H1 (cell line): ENCODE results near the gene METTL1. TPM values are rescaled to one million over a fixed set of nuclear protein-coding genes. Genes with fewer than 3 reads are reported as not detected.

Experiments
- CTCF ChIA-PET: fragments of 300-600 bp; sonication (Branson Sonifier 250); formaldehyde crosslinking; loops from one replicate; lab custom pipeline; 2021; ENCODE audit not compliant: partially characterized antibody; lab: Charles Lee
- POLR2A ChIA-PET: fragments of 300-600 bp; sonication (Branson Sonifier 250); formaldehyde crosslinking; loops from one replicate; lab custom pipeline; 2021; ENCODE audit warnings: inconsistent platforms; ENCODE audit not compliant: partially characterized antibody; lab: Charles Lee
- DNase-seq, 2 experiments: peaks; one replicate each; pipeline versions ENCODE4 v3.0.0 to v3.0.0-alpha.2; 2010 to 2022; ENCODE audit warnings: low spot score in 2 of 2, low read depth in 1 of 2, mixed read lengths in 1 of 2
- FAIRE-seq: peaks from 2 replicates; lab custom pipeline; 2011; peaks lifted over from hg19 to GRCh38; lab: Jason Lieb, UNC
- H2AFZ ChIP-seq: 2 replicates; pipeline ENCODE4 v1.8.1; 2012; ENCODE audit warnings: low read length, inconsistent platforms
- H2AK5ac ChIP-seq: 2 replicates; pipeline ENCODE4 v1.6.1; 2013; ENCODE audit warnings: low read depth, low read length
- H2BK120ac ChIP-seq: replicated peaks from 2 replicates; pipeline ENCODE3; 2013; ENCODE audit warnings: low read depth, low read length, inconsistent platforms
- H2BK12ac ChIP-seq: 2 replicates; pipeline ENCODE4 v1.6.1; 2013; ENCODE audit warnings: low read depth, low read length
- H2BK15ac ChIP-seq: 2 replicates; pipeline ENCODE4 v1.6.1; 2013; ENCODE audit warnings: low read length
- H2BK20ac ChIP-seq: 2 replicates; pipeline ENCODE4 v1.6.1; 2013; ENCODE audit warnings: low read length
- H2BK5ac ChIP-seq: 2 replicates; pipeline ENCODE4 v1.6.1; 2013; ENCODE audit warnings: low read depth, low read length
- H3K14ac ChIP-seq: 2 replicates; pipeline ENCODE4 v1.6.1; 2013; ENCODE audit warnings: inconsistent platforms; ENCODE audit not compliant: insufficient read length
- H3K18ac ChIP-seq: 2 replicates; pipeline ENCODE4 v1.6.1; 2013; ENCODE audit warnings: low read length; ENCODE audit errors: extremely low read depth
- H3K23ac ChIP-seq: 2 replicates; pipeline ENCODE4 v1.6.1; 2013; ENCODE audit warnings: inconsistent platforms; ENCODE audit not compliant: insufficient read length
- H3K23me2 ChIP-seq: 2 replicates; pipeline ENCODE4 v1.6.1; 2013; ENCODE audit warnings: low read depth, low read length
- H3K27ac ChIP-seq: 2 replicates; pipeline ENCODE4 v1.6.1; 2011; ENCODE audit warnings: low read depth, low read length, inconsistent platforms
- H3K27me3 ChIP-seq, 4 experiments: replicated peaks in 1 of 4; 1 replicate in 1 of 4; 2 replicates in 3 of 4; pipeline versions ENCODE4 v1.6.1 to v1.8.1; 2011 to 2013; ENCODE audit warnings: low read length in 3 of 4, mild to moderate bottlenecking in 3 of 4, inconsistent platforms in 2 of 4, mixed read lengths in 2 of 4, moderate library complexity in 1 of 4; ENCODE audit not compliant: control insufficient read depth in 3 of 4, insufficient read depth in 3 of 4; ENCODE audit errors: extremely low read depth in 1 of 4
- H3K36me3 ChIP-seq, 4 experiments: 2 replicates each; pipeline versions ENCODE4 v1.6.1 to v1.8.1; 2011 to 2013; ENCODE audit warnings: mild to moderate bottlenecking in 4 of 4, low read length in 3 of 4, moderate library complexity in 2 of 4, control low read depth in 1 of 4, inconsistent platforms in 1 of 4; ENCODE audit not compliant: insufficient read depth in 4 of 4, control insufficient read depth in 2 of 4
- H3K4ac ChIP-seq: replicated peaks from 2 replicates; pipeline ENCODE3; 2013; ENCODE audit warnings: low read length, low read depth, mixed read lengths, inconsistent platforms; ENCODE audit not compliant: insufficient read length
- H3K4me1 ChIP-seq, 4 experiments: replicated peaks in 1 of 4; 1 replicate in 1 of 4; 2 replicates in 3 of 4; pipeline versions ENCODE4 v1.6.1 to v1.8.1; 2011 to 2013; ENCODE audit warnings: low read length in 3 of 4, inconsistent platforms in 2 of 4, mixed read lengths in 1 of 4; ENCODE audit not compliant: insufficient read depth in 4 of 4, control insufficient read depth in 3 of 4
- H3K4me2 ChIP-seq, 2 experiments: 2 replicates each; pipeline versions ENCODE4 v1.6.1 to v1.8.1; 2011 to 2013; ENCODE audit warnings: low read depth in 2 of 2, low read length in 2 of 2, control low read depth in 1 of 2, inconsistent platforms in 1 of 2, mild to moderate bottlenecking in 1 of 2; ENCODE audit not compliant: insufficient read depth in 1 of 2
- H3K4me3 ChIP-seq, 4 experiments: fragments of 200-600, 300-600 bp in 1 of 4; sonication (generic), shearing (Covaris generic), sonication (Bioruptor Twin) in 1 of 4; 2 replicates each; pipeline versions ENCODE4 v1.5.1 to v1.8.1; 2011 to 2016; ENCODE audit warnings: low read length in 4 of 4, low read depth in 3 of 4, control low read depth in 2 of 4, inconsistent platforms in 2 of 4, mild to moderate bottlenecking in 2 of 4, mixed read lengths in 1 of 4, moderate library complexity in 1 of 4; ENCODE audit not compliant: insufficient read depth in 2 of 4; ENCODE audit errors: extremely low read depth in 1 of 4
- H3K56ac ChIP-seq: replicated peaks from 2 replicates; pipeline ENCODE3; 2013; ENCODE audit warnings: low read depth, mild to moderate bottlenecking, mixed read lengths, low read length, inconsistent platforms; ENCODE audit not compliant: insufficient read length
- H3K79me1 ChIP-seq: 2 replicates; pipeline ENCODE4 v1.6.1; 2013; ENCODE audit warnings: low read depth, low read length, control low read depth
- H3K79me2 ChIP-seq, 2 experiments: 2 replicates each; pipeline versions ENCODE4 v1.6.1 to v1.8.1; 2012 to 2013; ENCODE audit warnings: low read length in 2 of 2, mild to moderate bottlenecking in 2 of 2, inconsistent platforms in 1 of 2; ENCODE audit not compliant: insufficient read depth in 2 of 2, control insufficient read depth in 1 of 2
- H3K9ac ChIP-seq, 4 experiments: replicated peaks in 1 of 4; 1 replicate in 1 of 4; 2 replicates in 3 of 4; pipeline versions ENCODE4 v1.6.1 to v1.8.1; 2011 to 2013; ENCODE audit warnings: low read depth in 3 of 4, low read length in 3 of 4, control low read depth in 2 of 4, mild to moderate bottlenecking in 2 of 4, moderate library complexity in 2 of 4, inconsistent platforms in 1 of 4; ENCODE audit errors: extremely low read depth in 1 of 4
- H3K9me3 ChIP-seq, 2 experiments: 2 replicates each; pipeline versions ENCODE4 v1.6.1 to v1.8.1; 2012 to 2013; ENCODE audit warnings: mild to moderate bottlenecking in 2 of 2, moderate library complexity in 2 of 2, control low read depth in 1 of 2, inconsistent platforms in 1 of 2, low read depth in 1 of 2, low read length in 1 of 2, mixed read lengths in 1 of 2; ENCODE audit not compliant: insufficient read depth in 2 of 2
- H4K20me1 ChIP-seq, 2 experiments: replicated peaks in 1 of 2; 2 replicates each; pipeline versions ENCODE3 to v1.8.1; 2011 to 2013; ENCODE audit warnings: inconsistent platforms in 2 of 2, low read length in 2 of 2, mild to moderate bottlenecking in 1 of 2; ENCODE audit not compliant: insufficient read depth in 2 of 2, control insufficient read depth in 1 of 2
- H4K5ac ChIP-seq: 2 replicates; pipeline ENCODE4 v1.6.1; 2013; ENCODE audit warnings: low read length, low read depth, mixed read lengths, inconsistent platforms; ENCODE audit not compliant: insufficient read length
- H4K8ac ChIP-seq: 2 replicates; pipeline ENCODE4 v1.8.0; 2013; ENCODE audit warnings: mild to moderate bottlenecking, moderate library complexity, low read length, inconsistent platforms; ENCODE audit not compliant: insufficient read depth; ENCODE audit errors: extremely low read depth
- H4K91ac ChIP-seq: replicated peaks from 2 replicates; pipeline ENCODE3; 2013; ENCODE audit warnings: low read length, mixed read lengths, inconsistent platforms; ENCODE audit not compliant: insufficient read length
- CTCF ChIP-seq, 3 experiments: IDR thresholded peaks; 1 replicate in 2 of 3; 2 replicates in 1 of 3; pipeline versions ENCODE4 v1.5.1 to v1.6.1; 2011; ENCODE audit warnings: low read length in 3 of 3, mild to moderate bottlenecking in 3 of 3, inconsistent platforms in 2 of 3, low read depth in 1 of 3, moderate library complexity in 1 of 3; ENCODE audit not compliant: insufficient read depth in 1 of 3; ENCODE audit errors: control extremely low read depth in 1 of 3
- HDAC2 ChIP-seq, 2 experiments: fragments of 300-600 bp in 1 of 2; sonication (generic) in 1 of 2; IDR thresholded peaks; 2 replicates each; pipeline ENCODE4 v1.6.1; 2011 to 2012; ENCODE audit warnings: low read depth in 2 of 2, low read length in 2 of 2, mild to moderate bottlenecking in 2 of 2, moderate library complexity in 2 of 2, borderline replicate concordance in 1 of 2, inconsistent platforms in 1 of 2
- RAD21 ChIP-seq, 2 experiments: IDR thresholded peaks in 1 of 2; conservative IDR thresholded peaks in 1 of 2; 2 replicates each; pipeline ENCODE4 v1.6.1; 2011; ENCODE audit warnings: low read depth in 2 of 2, low read length in 2 of 2, improper control_type of control experiment in 1 of 2, inconsistent platforms in 1 of 2, mild to moderate bottlenecking in 1 of 2, moderate library complexity in 1 of 2
- RFX5 ChIP-seq: IDR thresholded peaks from 2 replicates; pipeline ENCODE4 v1.6.1; 2011; ENCODE audit warnings: low read depth, low read length, improper control_type of control experiment, borderline replicate concordance
- SIX5 ChIP-seq: IDR thresholded peaks from 2 replicates; pipeline ENCODE4 v1.6.1; 2011; ENCODE audit warnings: mild to moderate bottlenecking, low read depth, low read length
- TAF1 ChIP-seq: IDR thresholded peaks from 2 replicates; pipeline ENCODE4 v1.6.1; 2011; ENCODE audit warnings: mild to moderate bottlenecking, low read depth, low read length
- WGBS, 2 experiments: shearing (Covaris generic) in 1 of 2; methylation state at CpG; one replicate each; pipeline versions ENCODE4 v1.1.6 to v1.1.7; 2013 to 2015; ENCODE audit warnings: low lambda C conversion rate in 2 of 2, mixed read lengths in 2 of 2, inconsistent platforms in 1 of 2, low coverage in 1 of 2, missing lambda C conversion rate in 1 of 2; ENCODE audit not compliant: insufficient replicate concordance in 2 of 2, insufficient coverage in 1 of 2, insufficient read length in 1 of 2; ENCODE audit errors: extremely low coverage in 1 of 2, missing lambda C conversion rate in 1 of 2; 5-methylcytosine and 5-hydroxymethylcytosine counted together
- polyA plus RNA-seq, 7 experiments: library from polyadenylated mRNA; depleted of rRNA in 3 of 7; stranded (reverse) in 5 of 7; unstranded in 2 of 7; fragments of >200 nt in 5 of 7; fragments of 200-250 nt in 2 of 7; gene quantifications; 1 replicate in 5 of 7; 2 replicates in 1 of 7; 4 replicates in 1 of 7; pipeline versions ENCODE4 v1.2.1 to v1.2.3, GENCODE V29; 2011 to 2013; ENCODE audit warnings: missing spikeins in 2 of 7, mixed read lengths in 2 of 7
- total RNA-seq: library from RNA; stranded (reverse); fragmentation: NEBNext Ultra II Directional; extraction: Animal tissue kit (Norgen Biotek cat#: 25700); gene quantifications from 2 replicates; pipeline ENCODE4 v1.2.1, GENCODE V29; 2021

The METTL1 gene
- total and polyA plus RNA-seq, 2 of the 8 experiments (the other 6 are each of a cell fraction or from before 2014, with no cell fraction given): 40.5 to 46.0 TPM

GRCh38 chr12:57741844-57742738 is 29.8 kb downstream of the METTL1 start:
- Histone ChIP-seq H2BK12ac (peak overlapping the region; percentile 4; the same call in 1 of the 2 replicates), H2AK5ac (no peak overlapping the region), H3K79me1 (peaks cover 6% of the 10 kb centered on the region), H3K9ac (no peak overlapping the region), H3K4me1 (peaks cover 0 to 21% (median 9%) of the 10 kb centered on the region in 4 experiments; a peak in 6 of 7 replicates), H2BK5ac (0 out of 2 replicates have a peak overlapping the region, but pooled peaks have one; percentile 6), H3K27me3 (peaks cover 26 to 47% (median 43%) of the 10 kb centered on the region in 4 experiments), H3K56ac (no peak overlapping the region), H3K9me3 (no peaks in the 10 kb centered on the region; a peak in 1 of 4 replicates), H3K79me2 (no peaks in the 10 kb centered on the region), H4K5ac (peak overlapping the region; percentile 25), H3K18ac (no peak overlapping the region), H2BK120ac (no peak overlapping the region), H3K14ac (no peak overlapping the region), H2AFZ (no peak overlapping the region), H2BK15ac (peak overlapping the region; percentile 76; the same call in 1 of the 2 replicates), H3K4me3 (no peak overlapping the region), H3K23ac (no peak overlapping the region), H4K91ac (no peak overlapping the region), H3K23me2 (peaks cover 6% of the 10 kb centered on the region), H3K4ac (no peak overlapping the region), H3K27ac (no peak overlapping the region), H2BK20ac (no peak overlapping the region), H4K20me1 (peaks cover 0 to 2% of the 10 kb centered on the region in 2 experiments), H4K8ac (no peak overlapping the region), H3K4me2 (peak overlapping the region in 1 of 2 experiments; percentile 23; a peak in 3 of 4 replicates), H3K36me3 (peaks cover 0 to 17% (median 12%) of the 10 kb centered on the region in 4 experiments; a peak in 7 of 8 replicates)
- 68% methylated on average over 12 of the region's 14 CpGs; no CpG with 5 or more reads in 1 of the 2 experiments for WGBS, 2 experiments
- peak; percentile 26 to 49; a peak in 2 of 4 replicates for TF ChIP-seq RAD21 (IDR thresholded peaks at IDR 0.05 in 1 of 2, conservative IDR thresholded peaks at IDR 0.05 in 1 of 2; ENCODE audit: low read depth in 2 of 2, low read length in 2 of 2)
- peak; percentile 32 to 62 (median 52); a peak in 3 of 4 replicates for TF ChIP-seq CTCF (IDR thresholded peaks at IDR 0.05; ENCODE audit: control extremely low read depth in 1 of 3, insufficient read depth in 1 of 3, low read depth in 1 of 3, low read length in 3 of 3)
- TF ChIP-seq RFX5: no peak
- no peak for TF ChIP-seq HDAC2 (IDR thresholded peaks at IDR 0.05; ENCODE audit: borderline replicate concordance in 1 of 2, low read depth in 2 of 2, low read length in 2 of 2)
- no peak for TF ChIP-seq SIX5
- TF ChIP-seq TAF1: no peak
- FAIRE-seq: no peak
- POLR2A ChIA-PET: interaction anchor here (1.2 to 4.4 kb wide), 7 partner anchors 8 to 134 kb away, joined by 3 to 35 read pairs (median 4); partner anchors contain the start of genes CDK4, CYP27B1, EEF1AKMT3 and METTL1
- CTCF ChIA-PET: interaction anchor here (0.6 to 11.2 kb wide), 14 partner anchors 8 to 222 kb away, joined by 3 to 149 read pairs (median 4); partner anchors contain the start of genes ARHGEF25, DDIT3 and OS9
- DNase-seq: no peak
